DND-41 (cell line): ENCODE data around the gene MDH2.

Experiments used
- CTCF ChIP-seq: IDR thresholded peaks from 2 replicates; pipeline ENCODE4 v1.5.1; 2012; ENCODE audit warnings: borderline replicate concordance, low read length, moderate library complexity, mild to moderate bottlenecking; ENCODE audit not compliant: poor library complexity, severe bottlenecking; ENCODE audit errors: extremely low read depth
- EZH2 ChIP-seq: IDR thresholded peaks from 3 replicates; pipeline ENCODE4 v1.6.1; 2012; ENCODE audit warnings: borderline replicate concordance, low read depth, mild to moderate bottlenecking, moderate library complexity, low read length, inconsistent platforms; ENCODE audit not compliant: severe bottlenecking

DNA sequence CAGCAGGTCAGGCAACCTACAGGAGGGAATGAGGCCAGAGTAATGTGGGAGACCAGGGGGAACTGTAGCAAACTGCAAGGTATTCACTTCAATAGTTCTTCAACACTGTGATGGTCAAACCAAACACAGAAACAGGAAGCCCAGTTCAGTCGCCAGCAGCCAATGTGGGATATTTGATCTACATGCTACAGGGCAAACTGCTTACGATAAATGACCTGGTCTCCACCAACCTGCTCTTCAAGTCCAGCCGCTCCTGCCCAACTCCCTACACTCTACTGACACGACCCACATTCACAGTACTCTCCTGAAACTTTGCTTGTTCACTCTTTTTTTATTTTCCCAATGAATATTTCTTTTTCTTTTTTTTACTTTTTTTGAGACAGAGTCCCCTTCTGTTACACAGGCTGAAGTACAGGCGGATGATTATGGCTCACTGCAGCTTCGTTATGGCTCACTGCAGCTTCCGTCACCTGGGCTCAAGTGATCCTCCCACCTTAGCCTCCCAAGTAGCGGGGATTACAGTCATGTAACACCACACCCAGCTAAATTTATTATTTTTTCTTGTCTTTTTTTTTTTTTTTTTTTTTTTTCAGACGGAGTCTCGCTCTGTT, 42.1 kb downstream of the MDH2 start:
- TF ChIP-seq CTCF (no peak), EZH2 (no peak)
